Measurements from ENCODE around the gene ALG14.

Gene ALG14

GRCh38 chr1:94926126-94926914 lies 146.4 kb downstream of the ALG14 start (continued):
- TF ChIP-seq ZFP41 (tag by site-specific recombination; IDR thresholded peaks at IDR 0.05; ENCODE audit: borderline replicate concordance) (no peak), GLI2 (tag by site-specific recombination; IDR thresholded peaks at IDR 0.05; ENCODE audit: borderline replicate concordance, low read depth) (no peak), HOXC10 (CRISPR knock-in tag; IDR thresholded peaks at IDR 0.05) (no peak), ZNF624 (tag by site-specific recombination; IDR thresholded peaks at IDR 0.05) (no peak), ZNF184 (tag by site-specific recombination; IDR thresholded peaks at IDR 0.05) (no peak), ZNF837 (tag by site-specific recombination; IDR thresholded peaks at IDR 0.05) (0 out of 2 replicates have a peak, but pooled peaks have one; percentile 79), ZBTB26 (tag by site-specific recombination; optimal IDR thresholded peaks at IDR 0.05) (peak; percentile 95), PRDM1 (tag by site-specific recombination; IDR thresholded peaks at IDR 0.05) (no peak), ZNF391 (tag by site-specific recombination; IDR thresholded peaks at IDR 0.05; ENCODE audit: borderline replicate concordance, low read depth) (0 out of 2 replicates have a peak, but pooled peaks have one; percentile 17), ZBTB21 (tag by site-specific recombination; IDR thresholded peaks at IDR 0.05) (no peak), ZNF132 (tag by site-specific recombination; IDR thresholded peaks at IDR 0.05; ENCODE audit: borderline replicate concordance) (no peak), ZNF621 (tag by site-specific recombination; IDR thresholded peaks at IDR 0.05) (no peak), SP7 (tag by site-specific recombination; IDR thresholded peaks at IDR 0.05) (no peak), ZNF677 (tag by site-specific recombination; IDR thresholded peaks at IDR 0.05) (no peak), OSR2 (tag by site-specific recombination; IDR thresholded peaks at IDR 0.05) (peak; percentile 35), TSHZ1 (tag by site-specific recombination; IDR thresholded peaks at IDR 0.05; ENCODE audit: borderline replicate concordance) (no peak), ZNF324 (tag by site-specific recombination; IDR thresholded peaks at IDR 0.05) (no peak), ZNF169 (tag by site-specific recombination; IDR thresholded peaks at IDR 0.05) (no peak), IKZF3 (tag by site-specific recombination; IDR thresholded peaks at IDR 0.05) (no peak), ZNF76 (tag by site-specific recombination; IDR thresholded peaks at IDR 0.05; ENCODE audit: borderline replicate concordance, low read depth) (peak; percentile 11; the same call in 1 of the 2 replicates), OVOL3 (tag by site-specific recombination; IDR thresholded peaks at IDR 0.05) (no peak), SETDB1 (IDR thresholded peaks at IDR 0.05; ENCODE audit: insufficient read length, low read length) (no peak)
- TF ChIP-seq, protein P1, sequence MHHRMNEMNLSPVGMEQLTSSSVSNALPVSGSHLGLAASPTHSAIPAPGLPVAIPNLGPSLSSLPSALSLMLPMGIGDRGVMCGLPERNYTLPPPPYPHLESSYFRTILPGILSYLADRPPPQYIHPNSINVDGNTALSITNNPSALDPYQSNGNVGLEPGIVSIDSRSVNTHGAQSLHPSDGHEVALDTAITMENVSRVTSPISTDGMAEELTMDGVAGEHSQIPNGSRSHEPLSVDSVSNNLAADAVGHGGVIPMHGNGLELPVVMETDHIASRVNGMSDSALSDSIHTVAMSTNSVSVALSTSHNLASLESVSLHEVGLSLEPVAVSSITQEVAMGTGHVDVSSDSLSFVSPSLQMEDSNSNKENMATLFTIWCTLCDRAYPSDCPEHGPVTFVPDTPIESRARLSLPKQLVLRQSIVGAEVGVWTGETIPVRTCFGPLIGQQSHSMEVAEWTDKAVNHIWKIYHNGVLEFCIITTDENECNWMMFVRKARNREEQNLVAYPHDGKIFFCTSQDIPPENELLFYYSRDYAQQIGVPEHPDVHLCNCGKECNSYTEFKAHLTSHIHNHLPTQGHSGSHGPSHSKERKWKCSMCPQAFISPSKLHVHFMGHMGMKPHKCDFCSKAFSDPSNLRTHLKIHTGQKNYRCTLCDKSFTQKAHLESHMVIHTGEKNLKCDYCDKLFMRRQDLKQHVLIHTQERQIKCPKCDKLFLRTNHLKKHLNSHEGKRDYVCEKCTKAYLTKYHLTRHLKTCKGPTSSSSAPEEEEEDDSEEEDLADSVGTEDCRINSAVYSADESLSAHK (tag by site-specific recombination; IDR thresholded peaks at IDR 0.05), result no peak
- TF ChIP-seq, protein P2, sequence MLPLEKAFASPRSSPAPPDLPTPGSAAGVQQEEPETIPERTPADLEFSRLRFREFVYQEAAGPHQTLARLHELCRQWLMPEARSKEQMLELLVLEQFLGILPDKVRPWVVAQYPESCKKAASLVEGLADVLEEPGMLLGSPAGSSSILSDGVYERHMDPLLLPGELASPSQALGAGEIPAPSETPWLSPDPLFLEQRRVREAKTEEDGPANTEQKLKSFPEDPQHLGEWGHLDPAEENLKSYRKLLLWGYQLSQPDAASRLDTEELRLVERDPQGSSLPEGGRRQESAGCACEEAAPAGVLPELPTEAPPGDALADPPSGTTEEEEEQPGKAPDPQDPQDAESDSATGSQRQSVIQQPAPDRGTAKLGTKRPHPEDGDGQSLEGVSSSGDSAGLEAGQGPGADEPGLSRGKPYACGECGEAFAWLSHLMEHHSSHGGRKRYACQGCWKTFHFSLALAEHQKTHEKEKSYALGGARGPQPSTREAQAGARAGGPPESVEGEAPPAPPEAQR (tag by site-specific recombination; IDR thresholded peaks at IDR 0.05), result no peak
- TF ChIP-seq, protein P3, sequence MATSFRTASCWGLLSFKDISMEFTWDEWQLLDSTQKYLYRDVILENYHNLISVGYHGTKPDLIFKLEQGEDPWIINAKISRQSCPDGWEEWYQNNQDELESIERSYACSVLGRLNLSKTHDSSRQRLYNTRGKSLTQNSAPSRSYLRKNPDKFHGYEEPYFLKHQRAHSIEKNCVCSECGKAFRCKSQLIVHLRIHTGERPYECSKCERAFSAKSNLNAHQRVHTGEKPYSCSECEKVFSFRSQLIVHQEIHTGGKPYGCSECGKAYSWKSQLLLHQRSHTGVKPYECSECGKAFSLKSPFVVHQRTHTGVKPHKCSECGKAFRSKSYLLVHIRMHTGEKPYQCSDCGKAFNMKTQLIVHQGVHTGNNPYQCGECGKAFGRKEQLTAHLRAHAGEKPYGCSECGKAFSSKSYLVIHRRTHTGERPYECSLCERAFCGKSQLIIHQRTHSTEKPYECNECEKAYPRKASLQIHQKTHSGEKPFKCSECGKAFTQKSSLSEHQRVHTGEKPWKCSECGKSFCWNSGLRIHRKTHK (tag by site-specific recombination; IDR thresholded peaks at IDR 0.05), result no peak
- TF ChIP-seq, protein P4, sequence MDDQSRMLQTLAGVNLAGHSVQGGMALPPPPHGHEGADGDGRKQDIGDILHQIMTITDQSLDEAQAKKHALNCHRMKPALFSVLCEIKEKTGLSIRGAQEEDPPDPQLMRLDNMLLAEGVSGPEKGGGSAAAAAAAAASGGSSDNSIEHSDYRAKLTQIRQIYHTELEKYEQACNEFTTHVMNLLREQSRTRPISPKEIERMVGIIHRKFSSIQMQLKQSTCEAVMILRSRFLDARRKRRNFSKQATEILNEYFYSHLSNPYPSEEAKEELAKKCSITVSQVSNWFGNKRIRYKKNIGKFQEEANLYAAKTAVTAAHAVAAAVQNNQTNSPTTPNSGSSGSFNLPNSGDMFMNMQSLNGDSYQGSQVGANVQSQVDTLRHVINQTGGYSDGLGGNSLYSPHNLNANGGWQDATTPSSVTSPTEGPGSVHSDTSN (CRISPR knock-in tag; IDR thresholded peaks at IDR 0.05), result peak; percentile 17; the same call in 1 of the 2 replicates
- TF ChIP-seq, protein P5, sequence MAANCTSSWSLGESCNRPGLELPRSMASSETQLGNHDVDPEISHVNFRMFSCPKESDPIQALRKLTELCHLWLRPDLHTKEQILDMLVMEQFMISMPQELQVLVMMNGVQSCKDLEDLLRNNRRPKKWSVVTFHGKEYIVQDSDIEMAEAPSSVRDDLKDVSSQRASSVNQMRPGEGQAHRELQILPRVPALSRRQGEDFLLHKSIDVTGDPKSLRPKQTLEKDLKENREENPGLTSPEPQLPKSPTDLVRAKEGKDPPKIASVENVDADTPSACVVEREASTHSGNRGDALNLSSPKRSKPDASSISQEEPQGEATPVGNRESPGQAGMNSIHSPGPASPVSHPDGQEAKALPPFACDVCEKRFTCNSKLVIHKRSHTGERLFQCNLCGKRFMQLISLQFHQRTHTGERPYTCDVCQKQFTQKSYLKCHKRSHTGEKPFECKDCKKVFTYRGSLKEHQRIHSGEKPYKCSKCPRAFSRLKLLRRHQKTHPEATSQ (tag by site-specific recombination; IDR thresholded peaks at IDR 0.05), result no peak

All from HEK293 (cell line).